ENCODE data around the gene TEDC2. TPM values are rescaled to one million over a fixed set of nuclear protein-coding genes. Genes with fewer than 3 reads are reported as not detected.
A peak's percentile ranks its signal among the peaks of the same experiment; 100 is the strongest.
"Not testable (repeated sequence)": the region's sequence is repeated elsewhere in the genome, so short reads cannot be mapped to it uniquely, and the experiment has no call there.

TEDC2 gene
- total RNA-seq, 2 donors from 2014 or later, result 8.6 to 39.0 TPM

DNA sequence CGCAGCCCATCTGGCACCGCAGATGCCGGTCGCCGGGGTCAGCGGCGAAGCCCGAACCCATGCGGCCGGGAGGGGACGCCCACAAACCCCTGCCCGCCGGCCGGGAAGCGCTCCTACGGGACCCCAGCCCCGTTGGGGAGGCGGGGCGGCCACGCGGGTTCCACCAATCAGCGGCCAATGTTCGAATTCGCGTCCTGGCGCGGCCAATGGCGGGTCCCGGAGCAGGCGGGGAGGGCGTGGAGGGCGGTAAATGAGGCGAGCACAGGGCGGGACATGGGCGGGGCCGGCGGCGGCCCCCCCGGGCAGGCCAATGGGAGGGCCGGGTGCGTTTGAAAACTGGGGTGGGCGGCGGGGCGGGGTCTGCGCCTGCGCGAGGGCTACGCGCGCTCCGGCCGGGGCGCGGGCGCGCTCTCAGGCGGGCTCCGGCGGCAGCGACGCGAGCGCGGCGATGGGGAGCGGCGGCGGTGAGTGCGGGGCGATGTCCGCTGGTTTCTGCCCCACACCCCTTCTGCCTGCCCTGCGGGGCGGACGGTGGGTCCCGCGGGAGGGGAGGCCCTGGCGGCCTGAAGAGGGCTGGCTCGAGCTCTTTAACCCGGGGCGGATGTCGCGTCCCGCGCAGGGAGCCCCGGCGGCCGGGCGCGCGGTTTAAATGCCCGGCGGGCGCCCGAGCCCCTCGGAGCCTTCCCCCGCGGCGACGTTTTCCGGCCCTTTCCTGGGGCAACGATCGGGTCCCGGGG is 30.7 kb upstream of the TEDC2 start, which contains the start of gene CCNF:
Gene CCNF (plus strand): TSS at position 414 of the 737 bp plus-strand sequence. CDS start 35 bp downstream, at position 449.
- H3K36me3 Mint-ChIP-seq, result no peaks in the 10 kb centered on the region
- H3K27me3 Mint-ChIP-seq, result no peaks in the 10 kb centered on the region
- H3K9me3 Mint-ChIP-seq, result no peaks in the 10 kb centered on the region
- H3K27ac Mint-ChIP-seq, result peak within 1 kb of the TSS; percentile 68 to 77
- peak within 1 kb of the TSS; percentile 94 for H3K4me3 Mint-ChIP-seq
- peak; percentile 98 to 99 for ATAC-seq
- peak; percentile 96 for DNase-seq (ENCODE audit: low spot score)
- peaks cover 18 to 30% of the 10 kb centered on the region in 2 donors for H3K4me1 Mint-ChIP-seq (ENCODE audit: low read depth in 2 of 2)

DNA sequence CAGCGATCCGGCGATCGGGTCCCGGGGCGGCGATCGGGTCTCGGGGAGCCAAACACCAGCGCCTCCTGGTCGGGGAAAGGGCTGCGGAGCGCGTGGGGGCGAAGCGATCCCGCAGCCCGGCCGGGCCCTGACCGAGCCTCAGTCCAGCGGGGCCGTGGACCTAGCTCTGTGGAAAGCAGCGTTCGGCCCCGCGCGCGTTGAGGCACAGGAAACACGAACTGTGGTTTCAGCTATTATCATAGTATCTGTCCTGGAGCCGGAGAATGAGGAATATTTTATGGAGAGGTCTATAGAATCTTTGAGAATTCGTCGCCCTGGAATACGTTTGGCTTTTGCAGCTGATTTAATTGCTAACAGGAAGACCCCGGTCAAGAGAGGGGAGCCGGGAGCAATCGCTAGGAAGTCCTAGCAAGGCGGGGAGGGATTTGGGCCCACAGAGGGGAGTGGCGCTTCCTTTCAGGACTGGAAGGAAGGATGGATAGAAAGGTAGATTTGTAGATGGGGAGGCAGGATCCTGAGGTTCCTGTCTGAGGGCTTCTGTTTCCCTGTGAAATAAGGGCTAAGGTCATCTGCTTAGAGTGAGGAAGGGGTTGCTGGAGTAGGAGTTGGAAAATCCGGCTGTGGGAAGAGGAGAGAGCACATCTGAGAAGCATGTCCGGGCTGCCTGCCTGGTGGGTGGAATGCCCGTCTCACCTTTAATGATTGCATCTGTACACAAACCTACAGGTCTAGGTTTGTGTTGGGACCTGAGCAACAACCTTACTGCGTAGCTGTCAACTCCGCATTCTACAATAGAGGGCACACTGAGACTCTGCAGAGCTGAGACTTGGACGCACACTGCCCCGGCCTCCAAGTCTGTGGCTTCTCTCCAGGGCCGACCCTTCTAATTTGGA is 29.9 kb upstream of the TEDC2 start:
- H3K4me3 Mint-ChIP-seq, result peak overlapping the region; percentile 94
- peak overlapping the region; percentile 8 to 26 for H3K27ac Mint-ChIP-seq
- DNase-seq (ENCODE audit: low spot score), result no peak
- no peaks in the 10 kb centered on the region for H3K9me3 Mint-ChIP-seq
- no peaks in the 10 kb centered on the region for H3K36me3 Mint-ChIP-seq
- H3K27me3 Mint-ChIP-seq, result no peaks in the 10 kb centered on the region
- peak in 1 of 2 donors; percentile 1 for ATAC-seq
- H3K4me1 Mint-ChIP-seq (ENCODE audit: low read depth in 2 of 2), result peaks cover 18 to 26% of the 10 kb centered on the region in 2 donors

DNA sequence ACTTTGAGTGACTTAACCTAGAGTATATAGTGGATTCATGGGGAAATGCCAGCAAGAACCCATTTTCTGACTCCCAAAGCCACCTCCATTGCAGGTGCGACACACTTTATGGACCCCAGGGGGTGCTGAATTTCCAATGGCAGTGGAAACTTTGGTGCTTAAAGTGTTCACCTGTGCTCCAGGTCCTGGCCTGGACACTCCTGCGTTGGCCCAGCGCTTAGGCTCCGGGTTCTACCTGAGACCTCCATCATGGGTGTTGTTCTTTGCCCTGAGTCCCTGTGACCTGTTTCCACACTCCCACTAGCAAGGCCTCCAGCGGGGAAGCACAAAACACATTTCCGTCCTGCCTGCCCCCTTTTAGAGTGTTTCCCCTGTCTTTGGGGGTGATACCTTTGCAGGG is 27.6 kb upstream of the TEDC2 start:
- no peak overlapping the region for H3K27ac Mint-ChIP-seq
- no peak for DNase-seq (ENCODE audit: low spot score)

DNA sequence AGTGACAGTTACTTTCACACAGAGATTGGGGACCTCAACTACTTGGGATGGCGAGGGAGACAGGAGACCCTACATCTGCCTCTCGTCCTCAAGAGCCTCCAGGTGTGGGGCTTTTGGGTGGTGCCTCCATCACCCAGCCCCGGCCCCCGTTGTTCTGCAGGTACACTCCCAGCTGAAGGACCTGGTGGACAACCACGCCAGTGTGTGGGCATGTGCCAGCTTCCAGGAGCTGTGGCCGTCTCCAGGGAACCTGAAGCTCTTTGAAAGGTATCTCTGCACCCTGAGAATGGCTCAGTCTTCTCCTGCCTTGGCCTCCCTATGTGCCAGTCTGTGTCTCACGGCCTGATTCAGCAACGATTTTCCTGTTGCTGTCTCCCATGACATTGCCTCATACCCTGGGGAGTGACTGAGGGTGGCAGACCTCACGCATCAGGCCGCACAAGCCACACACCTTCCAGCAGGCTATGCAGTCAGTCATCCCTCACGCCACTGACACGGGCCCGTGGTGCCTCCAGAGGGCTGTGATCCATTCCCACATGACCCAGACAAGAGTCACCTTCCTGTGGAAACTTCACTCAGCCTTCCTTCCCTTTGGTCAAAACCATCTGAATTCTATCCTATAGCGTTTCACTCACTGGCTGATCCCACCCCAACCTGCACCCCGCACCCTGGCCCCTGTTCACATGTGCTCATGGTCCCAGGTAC is 27.0 kb upstream of the TEDC2 start:
- Mint-ChIP-seq H3K4me3 (no peak overlapping the region), H3K4me1 (ENCODE audit: low read depth in 2 of 2) (peaks cover 23 to 27% of the 10 kb centered on the region in 2 donors), H3K27me3 (no peaks in the 10 kb centered on the region), H3K27ac (no peak overlapping the region), H3K9me3 (no peaks in the 10 kb centered on the region), H3K36me3 (no peaks in the 10 kb centered on the region)
- no peak for ATAC-seq
- DNase-seq (ENCODE audit: low spot score), result no peak

More for the DNA sequence above, 27.6 kb upstream of the TEDC2 start:
- Mint-ChIP-seq H3K36me3 (no peaks in the 10 kb centered on the region), H3K9me3 (no peaks in the 10 kb centered on the region), H3K4me1 (ENCODE audit: low read depth in 2 of 2) (peaks cover 26 to 28% of the 10 kb centered on the region in 2 donors), H3K4me3 (no peak overlapping the region), H3K27me3 (no peaks in the 10 kb centered on the region)
- ATAC-seq, result no peak

DNA sequence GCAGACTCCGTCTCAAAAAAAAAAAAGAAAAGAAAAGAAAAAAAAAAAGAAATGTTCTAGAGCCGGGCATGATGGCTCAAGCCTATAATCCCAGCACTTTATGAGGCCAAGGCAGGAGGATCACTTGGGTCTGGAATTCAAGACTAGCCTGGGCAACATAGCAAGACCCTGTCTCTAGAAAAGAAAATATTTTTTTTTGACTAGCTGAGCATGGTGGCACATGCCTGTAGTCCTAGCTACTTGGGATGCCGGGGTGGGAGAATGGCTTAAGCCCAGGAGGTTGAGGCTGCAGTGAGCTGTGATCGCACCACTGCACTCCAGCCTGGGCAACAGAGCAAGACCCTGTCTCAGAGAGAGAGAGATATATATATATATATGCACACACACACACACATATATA is 24.7 kb upstream of the TEDC2 start:
- not testable (repeated sequence) for H3K36me3 Mint-ChIP-seq; DNase-seq (ENCODE audit: low spot score); H3K27ac Mint-ChIP-seq; H3K4me3 Mint-ChIP-seq; H3K27me3 Mint-ChIP-seq; ATAC-seq; H3K9me3 Mint-ChIP-seq
- peaks cover 15 to 25% of the 10 kb centered on the region in 2 donors for H3K4me1 Mint-ChIP-seq (ENCODE audit: low read depth in 2 of 2)

DNA sequence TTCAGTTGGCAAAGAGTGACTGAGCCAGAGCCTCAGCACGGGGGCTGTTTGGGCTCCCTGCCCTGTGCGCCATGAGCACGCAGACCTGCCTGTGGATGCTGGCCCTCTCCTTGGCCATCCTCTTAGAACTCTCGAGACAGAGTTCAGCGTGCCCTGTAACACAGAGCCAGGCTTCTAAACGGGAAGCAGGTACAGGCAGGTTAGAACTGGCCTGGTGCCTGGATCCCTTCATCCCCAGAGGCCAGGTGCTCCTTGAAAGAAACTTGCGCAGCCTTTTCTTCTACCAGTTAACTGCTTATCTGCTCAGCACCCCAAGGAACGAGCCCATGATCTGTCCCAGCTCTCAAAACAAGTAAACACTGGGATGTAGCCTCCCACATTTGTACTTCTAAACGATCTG is 23.8 kb upstream of the TEDC2 start:
- ATAC-seq (no peak), DNase-seq (ENCODE audit: low spot score) (no peak)
- Mint-ChIP-seq H3K4me1 (ENCODE audit: low read depth in 2 of 2) (peaks cover 7 to 18% of the 10 kb centered on the region in 2 donors), H3K36me3 (no peaks in the 10 kb centered on the region), H3K27me3 (no peaks in the 10 kb centered on the region), H3K9me3 (no peaks in the 10 kb centered on the region), H3K4me3 (no peak overlapping the region), H3K27ac (no peak overlapping the region)

DNA sequence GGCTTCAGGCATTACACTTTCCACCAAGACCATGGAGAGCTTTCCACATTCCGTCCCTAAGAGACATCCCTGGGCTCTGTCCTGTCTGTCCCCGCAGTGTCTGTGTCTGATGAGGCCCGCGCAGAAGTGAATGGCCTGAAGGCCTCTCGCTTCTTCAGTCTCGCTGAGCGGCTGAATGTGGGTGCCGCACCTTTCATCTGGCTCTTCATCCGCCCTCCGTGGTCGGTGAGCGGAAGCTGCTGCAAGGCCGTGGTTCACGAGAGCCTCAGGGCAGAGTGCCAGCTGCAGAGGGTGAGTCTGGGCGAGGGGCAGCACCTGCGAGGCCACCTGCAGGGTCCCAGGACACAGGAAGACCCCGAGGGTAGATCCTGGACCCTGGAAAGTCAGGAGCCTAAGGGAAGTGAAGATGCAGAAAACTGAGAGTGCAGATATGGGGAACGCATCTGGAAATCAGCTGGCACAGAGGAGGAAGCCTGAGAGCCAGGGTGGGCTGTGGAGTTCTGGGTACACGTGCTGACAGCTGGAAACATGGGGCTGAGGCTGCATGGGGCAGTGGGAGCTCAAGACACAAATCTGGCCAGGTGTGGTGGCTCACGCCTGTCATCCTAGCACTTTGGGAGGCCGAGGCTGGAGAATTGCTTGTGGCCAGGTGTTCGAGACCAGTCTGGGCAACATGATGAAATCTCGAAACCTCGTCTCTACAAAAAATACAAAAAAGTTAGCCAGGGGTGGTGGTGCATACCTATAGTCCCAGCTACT is 22.7 kb upstream of the TEDC2 start:
- peaks cover 7 to 18% of the 10 kb centered on the region in 2 donors for H3K4me1 Mint-ChIP-seq (ENCODE audit: low read depth in 2 of 2)
- peak overlapping the region in 1 of 2 donors; percentile 36 for H3K27ac Mint-ChIP-seq

DNA sequence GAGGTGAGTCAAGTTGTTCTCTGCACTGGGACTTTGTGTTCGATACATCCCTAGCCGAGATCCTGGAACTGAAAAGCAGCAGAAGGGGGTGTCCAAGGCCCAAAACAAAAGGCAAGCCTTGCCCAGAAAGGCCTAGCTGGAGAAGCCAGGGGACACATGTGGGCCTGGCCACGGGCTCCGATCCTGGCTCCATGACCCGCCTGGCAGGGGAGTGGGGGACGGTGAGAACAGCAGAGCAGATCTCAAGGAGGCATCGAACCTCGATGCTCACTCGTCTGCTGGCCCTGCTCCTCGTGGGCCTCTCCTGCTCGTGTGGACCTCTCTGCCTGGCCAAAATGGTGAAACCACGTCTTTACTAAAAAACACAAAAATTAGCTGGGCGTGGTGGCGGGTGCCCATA is 21.8 kb upstream of the TEDC2 start:
- H3K4me3 Mint-ChIP-seq, result no peak overlapping the region
- H3K4me1 Mint-ChIP-seq (ENCODE audit: low read depth in 2 of 2), result peaks cover 7 to 16% of the 10 kb centered on the region in 2 donors
- H3K27me3 Mint-ChIP-seq, result no peaks in the 10 kb centered on the region
- no peaks in the 10 kb centered on the region for H3K36me3 Mint-ChIP-seq
- H3K9me3 Mint-ChIP-seq, result no peaks in the 10 kb centered on the region
- no peak for DNase-seq (ENCODE audit: low spot score)
- no peak overlapping the region for H3K27ac Mint-ChIP-seq
- ATAC-seq, result no peak

More for the DNA sequence above, 22.7 kb upstream of the TEDC2 start:
- Mint-ChIP-seq H3K9me3 (no peaks in the 10 kb centered on the region), H3K27me3 (no peaks in the 10 kb centered on the region), H3K4me3 (peak overlapping the region; percentile 7), H3K36me3 (no peaks in the 10 kb centered on the region)
- ATAC-seq (no peak), DNase-seq (ENCODE audit: low spot score) (no peak)

DNA sequence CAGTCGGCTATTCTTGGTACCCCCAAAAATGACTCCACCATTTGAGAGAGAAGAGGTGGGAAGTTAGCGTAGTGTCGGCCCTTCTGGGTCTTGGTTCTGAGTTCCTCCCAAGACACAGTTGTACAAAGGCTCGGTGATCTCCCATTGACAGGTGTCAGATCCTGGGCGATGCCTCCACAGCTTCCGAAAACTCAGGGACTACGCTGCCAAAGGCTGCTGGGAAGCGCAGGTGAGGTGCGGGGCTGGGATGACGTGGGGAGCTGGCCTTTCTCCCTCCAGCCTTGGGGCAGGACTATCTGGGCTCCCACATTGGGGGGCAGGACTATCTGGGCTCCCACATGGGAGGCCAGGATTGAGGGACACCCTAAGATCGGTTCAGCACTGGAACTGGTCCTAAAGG is 20.3 kb upstream of the TEDC2 start:
- Mint-ChIP-seq H3K27ac (peak overlapping the region in 1 of 2 donors; percentile 76), H3K36me3 (no peaks in the 10 kb centered on the region), H3K4me3 (no peak overlapping the region), H3K4me1 (ENCODE audit: low read depth in 2 of 2) (peaks cover 7 to 14% of the 10 kb centered on the region in 2 donors), H3K27me3 (no peaks in the 10 kb centered on the region), H3K9me3 (no peaks in the 10 kb centered on the region)
- DNase-seq (ENCODE audit: low spot score) (no peak), ATAC-seq (no peak)

DNA sequence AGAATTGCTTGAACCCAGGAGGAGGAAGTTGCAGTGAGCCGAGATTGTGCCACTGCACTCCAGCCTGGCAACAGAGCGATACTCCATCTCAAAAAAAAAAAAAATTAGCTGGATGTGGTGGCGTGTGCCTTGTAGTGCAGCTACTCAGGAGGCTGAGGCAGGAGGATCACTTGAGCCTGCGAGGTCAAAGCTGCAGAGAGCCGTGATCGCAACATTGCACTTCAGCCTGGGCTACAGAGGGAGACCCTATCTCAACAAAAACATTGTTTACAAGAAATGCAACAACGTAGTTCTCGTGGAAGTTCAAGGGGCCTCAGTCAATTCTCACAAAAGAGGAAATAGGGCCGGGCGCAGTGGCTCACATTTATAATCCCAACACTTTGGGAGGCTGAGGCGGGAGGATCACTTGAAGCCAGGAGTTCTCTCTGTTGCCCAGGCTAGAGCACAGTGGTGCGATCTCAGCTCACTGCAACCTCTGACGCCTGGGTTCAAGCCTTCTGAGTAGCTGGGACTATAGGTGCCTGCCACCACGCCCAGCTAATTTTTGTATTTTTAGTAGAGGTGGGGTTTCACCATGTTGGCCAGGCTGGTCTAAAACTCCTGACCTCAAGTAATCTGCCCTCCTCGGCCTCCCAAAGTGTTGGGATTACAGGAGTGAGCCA is 18.6 kb upstream of the TEDC2 start:
- not testable (repeated sequence) for H3K36me3 Mint-ChIP-seq; H3K4me3 Mint-ChIP-seq; H3K27me3 Mint-ChIP-seq; H3K9me3 Mint-ChIP-seq; DNase-seq (ENCODE audit: low spot score); ATAC-seq; H3K27ac Mint-ChIP-seq
- peaks cover 7 to 14% of the 10 kb centered on the region in 2 donors for H3K4me1 Mint-ChIP-seq (ENCODE audit: low read depth in 2 of 2)

DNA sequence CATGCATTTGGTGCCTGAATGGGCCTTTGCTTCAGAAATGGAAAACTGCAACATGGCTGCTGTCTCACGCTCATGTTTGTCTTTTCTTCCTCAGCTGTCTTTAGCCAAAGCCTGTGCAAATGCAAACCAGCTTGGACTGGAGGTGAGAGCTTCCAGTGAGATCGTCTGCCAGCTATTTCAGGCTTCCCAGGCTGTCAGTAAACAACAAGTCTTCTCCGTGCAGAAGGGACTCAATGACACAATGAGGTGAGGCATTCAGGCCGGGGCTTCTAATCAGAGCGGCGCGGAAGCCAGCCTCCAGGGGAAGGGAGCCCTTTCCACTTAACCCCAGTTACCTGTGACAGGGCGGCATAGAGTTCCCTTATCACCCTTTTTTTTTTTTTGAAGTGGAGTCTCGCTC is 16.4 kb upstream of the TEDC2 start:
- Mint-ChIP-seq H3K9me3 (no peaks in the 10 kb centered on the region), H3K4me1 (ENCODE audit: low read depth in 2 of 2) (peaks cover 4 to 6% of the 10 kb centered on the region in 2 donors), H3K36me3 (peaks cover 8% of the 10 kb centered on the region), H3K4me3 (no peak overlapping the region), H3K27me3 (no peaks in the 10 kb centered on the region), H3K27ac (no peak overlapping the region)
- ATAC-seq (no peak), DNase-seq (ENCODE audit: low spot score) (no peak)

DNA sequence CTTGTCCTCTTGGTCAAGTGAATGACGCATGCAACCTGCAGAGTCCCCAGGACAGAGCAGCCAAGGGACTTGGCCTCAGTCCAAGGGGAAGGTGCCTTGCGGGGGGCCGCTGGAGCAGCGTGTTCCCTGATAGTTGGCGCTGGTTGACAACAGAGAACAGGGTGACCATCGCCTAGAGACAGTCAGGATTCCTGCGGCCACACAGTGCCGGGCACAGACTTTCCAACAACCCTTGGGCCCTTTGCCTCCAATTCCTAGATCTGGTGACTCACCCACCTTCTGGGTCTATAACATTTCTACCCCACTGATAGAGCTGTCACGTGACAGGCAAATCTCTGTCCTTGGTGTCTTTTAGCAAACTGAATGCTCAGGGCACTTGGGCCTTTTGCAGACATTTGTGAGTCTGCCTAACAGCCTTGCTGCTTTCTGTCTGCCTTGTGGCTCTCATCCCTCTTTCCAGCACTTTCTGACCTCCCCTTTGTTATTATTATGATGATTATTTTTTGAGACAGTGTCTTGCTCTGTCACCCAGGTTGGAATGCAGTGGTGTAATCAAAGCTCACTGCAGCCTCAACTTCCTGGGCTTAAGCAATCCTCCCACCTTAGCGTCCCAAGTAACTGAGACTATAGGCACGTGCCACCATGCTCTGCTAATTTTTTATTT is 11.9 kb upstream of the TEDC2 start:
- Mint-ChIP-seq H3K27me3 (no peaks in the 10 kb centered on the region), H3K9me3 (no peaks in the 10 kb centered on the region), H3K4me3 (no peak overlapping the region), H3K4me1 (ENCODE audit: low read depth in 2 of 2) (no peaks in the 10 kb centered on the region), H3K27ac (no peak overlapping the region), H3K36me3 (peaks cover 8% of the 10 kb centered on the region)
- no peak for ATAC-seq
- no peak for DNase-seq (ENCODE audit: low spot score)
